GM21515 (cell line): ENCODE results near the gene NUAK2.
A peak's percentile ranks its signal among the peaks of the same experiment; 100 is the strongest.

Source experiments
- ATAC-seq: cut with Tn5 transposase; IDR thresholded peaks from one replicate; pipeline ENCODE4 v1.9.1; 2021; ENCODE audit not compliant: unreplicated experiment

The NUAK2 gene

GRCh38 chr1:205275916-205276688 is 45.4 kb downstream of the NUAK2 start:
- no peak for ATAC-seq

- no peak for ATAC-seq
Observed at GRCh38 chr1:205275133-205275532, 46.4 kb downstream of the NUAK2 start.

GRCh38 chr1:205274041-205274691 is 47.4 kb downstream of the NUAK2 start:
- no peak for ATAC-seq

GRCh38 chr1:205273551-205273982 is 48.0 kb downstream of the NUAK2 start:
- peak; percentile 61 for ATAC-seq

DNA sequence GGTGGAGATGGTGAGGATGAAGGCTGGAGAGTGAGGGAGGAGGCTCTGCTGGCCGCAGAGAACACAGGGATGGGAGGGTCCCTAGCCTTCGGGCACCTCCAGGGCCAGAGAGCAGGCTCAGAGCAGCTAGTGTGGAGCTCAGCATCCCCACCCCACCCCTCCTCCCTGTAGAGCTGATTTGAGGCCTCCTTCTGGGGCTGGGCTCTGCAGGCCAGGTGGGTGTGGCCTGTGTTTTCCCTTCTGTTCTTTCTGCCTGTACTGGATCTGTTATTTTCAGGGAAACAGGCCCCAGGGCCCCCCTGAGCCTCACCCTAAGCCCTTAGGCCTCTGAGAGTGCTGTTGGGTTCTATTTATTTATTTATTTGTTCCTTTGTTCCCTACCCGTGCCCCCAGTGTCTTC is 49.0 kb downstream of the NUAK2 start:
- ATAC-seq, result no peak

DNA sequence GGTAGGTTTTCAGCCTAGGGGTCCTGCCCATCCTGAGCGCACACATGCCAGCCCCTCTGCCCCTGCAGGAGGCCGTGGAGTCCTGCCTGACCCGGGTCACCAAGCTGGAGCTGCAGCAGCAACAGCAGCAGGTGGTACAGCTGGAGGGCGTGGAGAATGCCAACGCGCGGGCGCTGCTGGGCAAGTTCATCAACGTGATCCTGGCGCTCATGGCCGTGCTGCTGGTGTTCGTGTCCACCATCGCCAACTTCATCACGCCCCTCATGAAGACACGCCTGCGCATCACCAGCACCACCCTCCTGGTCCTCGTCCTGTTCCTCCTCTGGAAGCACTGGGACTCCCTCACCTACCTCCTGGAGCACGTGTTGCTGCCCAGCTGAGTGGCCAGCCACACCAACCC is 49.8 kb downstream of the NUAK2 start:
- no peak for ATAC-seq

GRCh38 chr1:205271277-205271676 is 50.3 kb downstream of the NUAK2 start:
- no peak for ATAC-seq

DNA sequence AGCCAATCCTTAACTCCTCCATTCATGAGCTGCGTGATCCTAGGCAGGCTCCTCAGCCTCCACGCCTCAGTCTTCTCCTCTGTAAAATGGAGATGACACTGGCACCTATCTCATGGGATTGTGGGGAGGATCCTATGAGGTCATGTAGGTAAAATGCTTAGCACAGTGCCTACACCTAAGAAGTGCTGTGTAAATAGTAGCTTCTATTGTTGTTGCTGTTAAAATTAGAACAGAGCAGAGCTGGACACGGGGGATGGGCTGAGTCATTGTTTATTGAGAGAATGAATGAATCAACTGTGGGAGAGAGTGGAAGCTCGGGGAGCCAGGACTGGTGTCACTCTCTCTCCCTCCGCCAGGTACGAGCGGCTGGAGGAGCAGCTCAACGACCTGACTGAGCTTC is 50.8 kb downstream of the NUAK2 start:
- ATAC-seq, result no peak

GRCh38 chr1:205270271-205270670 is 51.3 kb downstream of the NUAK2 start:
- no peak for ATAC-seq

DNA sequence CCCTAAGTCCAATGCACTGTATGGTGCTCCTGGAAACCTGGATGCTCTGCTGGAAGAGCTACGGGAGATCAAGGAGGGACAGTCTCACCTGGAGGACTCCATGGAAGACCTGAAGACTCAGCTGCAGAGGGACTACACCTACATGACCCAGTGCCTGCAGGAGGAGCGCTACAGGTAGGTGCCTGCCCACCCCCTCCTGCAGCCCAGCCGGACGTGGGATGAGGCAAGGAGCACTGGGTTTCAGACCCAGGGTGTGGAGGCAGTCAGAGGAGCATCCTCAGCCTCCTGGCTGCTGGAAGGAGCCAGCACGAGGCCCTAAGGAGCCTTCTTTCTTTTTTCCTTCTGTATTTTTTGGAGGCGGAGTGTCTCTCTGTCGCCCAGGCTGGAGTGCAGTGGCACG is 51.8 kb downstream of the NUAK2 start:
- no peak for ATAC-seq

DNA sequence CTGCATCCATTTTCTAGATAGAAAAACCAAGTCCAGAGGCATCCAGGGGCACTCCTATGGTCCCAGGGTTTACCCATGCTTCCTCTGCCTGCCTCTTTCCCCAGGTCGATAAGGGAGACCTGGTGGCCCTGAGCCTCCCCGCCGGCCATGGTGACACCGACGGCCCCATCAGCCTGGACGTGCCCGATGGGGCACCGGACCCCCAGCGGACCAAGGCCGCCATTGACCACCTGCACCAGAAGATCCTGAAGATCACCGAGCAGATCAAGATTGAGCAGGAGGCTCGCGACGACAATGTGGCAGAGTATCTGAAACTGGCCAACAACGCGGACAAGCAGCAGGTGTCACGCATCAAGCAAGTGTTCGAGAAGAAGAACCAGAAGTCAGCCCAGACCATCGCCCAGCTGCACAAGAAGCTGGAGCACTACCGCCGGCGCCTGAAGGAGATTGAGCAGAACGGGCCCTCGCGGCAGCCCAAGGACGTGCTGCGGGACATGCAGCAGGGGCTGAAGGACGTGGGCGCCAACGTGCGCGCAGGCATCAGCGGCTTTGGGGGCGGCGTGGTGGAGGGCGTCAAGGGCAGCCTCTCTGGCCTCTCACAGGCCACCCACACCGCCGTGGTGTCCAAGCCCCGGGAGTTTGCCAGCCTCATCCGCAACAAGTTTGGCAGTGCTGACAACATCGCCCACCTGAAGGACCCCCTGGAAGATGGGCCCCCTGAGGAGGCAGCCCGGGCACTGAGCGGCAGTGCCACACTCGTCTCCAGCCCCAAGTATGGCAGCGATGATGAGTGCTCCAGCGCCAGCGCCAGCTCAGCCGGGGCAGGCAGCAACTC is 52.5 kb downstream of the NUAK2 start:
- ATAC-seq, result no peak

GRCh38 chr1:205267306-205267902 is 54.1 kb downstream of the NUAK2 start:
- no peak for ATAC-seq

DNA sequence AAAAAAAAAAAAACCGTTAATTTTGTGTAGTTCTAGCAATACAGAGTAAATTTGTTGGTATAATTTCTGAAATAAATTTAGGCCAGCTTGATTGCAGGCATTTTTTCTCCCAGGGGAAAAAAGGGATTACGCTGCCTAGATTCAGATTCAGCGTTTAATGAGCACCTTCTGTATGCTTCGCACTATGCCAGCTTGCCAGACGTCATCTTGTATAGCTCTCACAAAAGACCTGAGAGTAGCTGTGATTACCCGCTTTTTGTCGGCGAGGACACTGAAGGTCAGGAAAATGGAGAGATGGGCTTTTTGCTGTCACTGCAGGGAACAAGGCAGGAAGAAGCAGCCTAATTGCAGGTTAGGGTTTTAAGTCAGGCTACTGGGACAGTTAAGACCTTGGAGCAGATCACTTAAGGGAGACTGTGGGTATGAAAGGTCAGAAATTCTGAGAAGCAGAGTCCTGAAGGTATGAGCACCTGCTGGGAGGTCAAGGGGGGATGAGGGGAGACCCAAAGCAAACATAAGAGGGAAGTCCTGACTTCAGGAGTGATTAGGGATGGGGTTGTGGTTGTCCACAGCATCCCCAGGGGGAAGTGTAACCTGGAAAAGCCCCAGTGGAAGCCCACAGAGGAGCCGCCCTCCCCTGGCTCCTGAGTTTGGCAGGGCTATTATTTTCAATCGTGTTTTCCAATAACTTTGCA is 54.8 kb downstream of the NUAK2 start:
- no peak for ATAC-seq

- ATAC-seq, result no peak
Observed at GRCh38 chr1:205263580-205264190, 57.9 kb downstream of the NUAK2 start.

DNA sequence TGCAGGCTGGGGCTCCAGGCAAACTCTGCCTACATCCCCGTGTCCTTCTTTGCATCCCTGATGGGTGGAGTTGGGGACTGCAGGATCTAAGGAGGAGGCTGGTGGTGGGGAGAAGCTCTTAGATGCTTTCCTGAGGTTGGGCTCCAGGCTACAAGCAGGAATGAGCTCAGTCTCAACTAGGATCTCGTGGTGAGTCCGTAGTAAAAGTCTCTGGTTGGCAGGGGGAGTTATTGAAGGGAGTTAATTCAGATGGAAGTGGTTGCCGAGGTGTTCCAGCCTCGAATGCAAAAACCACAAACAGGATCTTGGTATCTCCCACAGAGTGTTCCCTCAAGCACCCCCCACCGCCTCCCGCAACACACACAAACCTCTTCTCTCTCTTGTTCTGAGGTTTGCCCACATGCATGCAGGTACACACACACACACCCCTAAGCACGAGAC is 58.8 kb downstream of the NUAK2 start:
- no peak for ATAC-seq

DNA sequence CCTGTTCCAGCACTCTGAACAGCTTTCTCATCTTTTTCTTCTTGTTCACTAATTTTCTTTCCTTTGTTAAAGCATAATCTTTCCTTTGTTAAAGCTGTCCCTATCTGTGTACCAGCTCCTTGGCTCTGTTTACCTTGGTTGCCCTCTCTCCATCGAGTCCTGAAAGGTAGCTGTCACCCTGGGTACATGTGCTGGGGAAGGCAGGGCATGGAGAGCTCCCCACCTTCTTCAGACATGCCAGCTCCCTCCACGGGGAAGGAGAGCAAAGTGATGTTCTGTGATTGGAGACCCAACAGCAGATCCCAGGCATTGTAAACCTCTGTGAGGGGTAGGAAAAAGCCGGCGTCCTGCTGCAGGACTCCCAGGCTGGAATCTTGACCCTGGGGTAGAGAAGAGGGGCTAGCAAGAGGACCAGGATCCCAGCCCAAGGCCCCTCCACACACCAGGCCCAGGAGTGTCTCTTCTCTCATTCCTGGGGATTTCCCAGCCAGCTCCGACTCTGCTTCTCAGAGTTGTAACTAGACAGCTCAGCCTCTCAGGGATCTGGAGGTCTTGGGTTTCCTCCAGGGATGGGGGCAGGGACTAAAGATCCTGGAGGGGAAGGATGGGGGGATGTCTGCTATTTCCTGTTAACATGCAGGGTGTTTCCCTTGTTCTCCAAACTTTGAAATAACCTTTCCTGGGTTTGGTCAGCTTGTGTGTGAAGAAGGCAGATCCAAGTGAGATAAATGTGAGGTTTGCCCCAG is 59.4 kb downstream of the NUAK2 start:
- no peak for ATAC-seq

- no peak for ATAC-seq
Observed at GRCh38 chr1:205260948-205261732, 60.4 kb downstream of the NUAK2 start.

GRCh38 chr1:205259998-205260397 is 61.5 kb downstream of the NUAK2 start:
- no peak for ATAC-seq

DNA sequence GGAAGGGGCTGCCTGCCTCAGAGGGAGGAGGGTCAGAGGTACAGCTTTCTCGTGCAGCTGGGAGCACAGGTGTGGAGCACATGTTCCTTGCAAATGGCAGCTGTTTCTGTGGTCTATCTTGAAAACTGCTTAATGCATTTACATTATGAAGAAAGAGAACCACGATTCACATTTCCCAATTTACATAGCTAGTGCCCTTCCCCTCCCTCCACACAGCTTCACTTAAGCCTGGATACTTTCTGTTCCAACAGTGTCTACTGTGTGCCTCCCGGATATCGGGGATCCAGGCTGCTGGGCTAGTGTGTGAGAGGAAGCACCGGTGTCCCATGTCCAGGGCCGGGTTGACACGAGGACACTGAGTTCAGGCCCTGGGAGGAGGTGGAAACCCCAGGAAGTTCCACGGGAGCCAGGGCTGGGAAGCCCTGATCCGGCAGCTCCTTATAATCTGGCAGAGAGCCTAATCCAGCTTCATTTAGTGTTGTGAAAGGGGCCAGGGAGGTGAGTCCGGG is 62.2 kb downstream of the NUAK2 start:
- ATAC-seq, result no peak
